ENCODE measurements around the gene ZFYVE9. TPM values are rescaled to one million over a fixed set of nuclear protein-coding genes. Genes with fewer than 3 reads are reported as not detected.

Gene ZFYVE9
- total RNA-seq, 1 experiment from 2014 or later: 13.7 TPM

- DNase-seq (ENCODE audit: low read depth): no peak
- in situ Hi-C loops (cut with HindIII; ENCODE audit: low pct_unique_long_range_greater_than_20kb, low sequenced_read_pairs): no loop called here
These were observed 251.3 kb downstream of the ZFYVE9 start for GRCh38 chr1:52393174-52393573.

Other genes starting within 250 kb of the ZFYVE9 start
- 1.5 and 2.4 TPM in 2 replicates for gene RAB3B, start 151.4 kb upstream of the ZFYVE9 start, total RNA-seq (2014; rRNA removed; shearing (Covaris generic); ENCODE audit: low replicate concordance)
- 23.1 and 28.4 TPM in 2 replicates for gene KTI12, start 108.3 kb upstream of the ZFYVE9 start, total RNA-seq (2014; rRNA removed; shearing (Covaris generic); ENCODE audit: low replicate concordance)
- 46.5 and 49.6 TPM in 2 replicates for gene TXNDC12, start 86.9 kb upstream of the ZFYVE9 start, total RNA-seq (2014; rRNA removed; shearing (Covaris generic); ENCODE audit: low replicate concordance)
- 53.2 and 56.0 TPM in 2 replicates for gene BTF3L4, start 85.8 kb upstream of the ZFYVE9 start, total RNA-seq (2014; rRNA removed; shearing (Covaris generic); ENCODE audit: low replicate concordance)
- gene CC2D1B, start 224.1 kb downstream of the ZFYVE9 start, total RNA-seq (2014; rRNA removed; shearing (Covaris generic); ENCODE audit: low replicate concordance): 24.6 and 34.5 TPM in 2 replicates